K562 (cell line): Measurements from ENCODE around the gene MGAT1. TPM values are rescaled to one million over a fixed set of nuclear protein-coding genes. Genes with fewer than 3 reads are reported as not detected.

ENCODE experiments used
- BRF1 ChIP-seq: IDR thresholded peaks from 3 replicates; pipeline ENCODE4 v1.6.1; 2011; ENCODE audit warnings: borderline replicate concordance, mild to moderate bottlenecking; ENCODE audit not compliant: insufficient read length; ENCODE audit errors: extremely low read depth
- CEBPG ChIP-seq, 3 experiments: fragments of 200-800 bp in 1 of 3; sonication (Bioruptor generic) in 1 of 3; sonication (generic) in 1 of 3; formaldehyde crosslinking in 1 of 3; IDR thresholded peaks in 2 of 3; conservative IDR thresholded peaks in 1 of 3; 2 replicates each; pipeline versions ENCODE4 v1.6.1 to v1.8.0; 2016 to 2022; ENCODE audit warnings: missing compliant biosample characterization in 2 of 3, missing genetic modification characterization in 2 of 3, mild to moderate bottlenecking in 1 of 3, missing genetic modification reagents in 1 of 3
- GABPB1 ChIP-seq: sonication (generic); formaldehyde crosslinking; IDR thresholded peaks from 2 replicates; pipeline ENCODE4 v1.8.0; 2022; ENCODE audit warnings: mild to moderate bottlenecking, missing genetic modification reagents
- HES1 ChIP-seq: fragments of 450-650 bp; IDR thresholded peaks from 2 replicates; pipeline ENCODE4 v1.6.1; 2016; ENCODE audit warnings: low read depth, mild to moderate bottlenecking, moderate library complexity
- JUND ChIP-seq, 2 experiments: IDR thresholded peaks; 2 replicates in 1 of 2; 3 replicates in 1 of 2; pipeline ENCODE4 v1.6.1; 2011; ENCODE audit warnings: borderline replicate concordance in 2 of 2, low read depth in 2 of 2, low read length in 2 of 2, improper control_type of control experiment in 1 of 2, missing biosample characterization in 1 of 2, missing genetic modification characterization in 1 of 2, missing genetic modification reagents in 1 of 2
- MECOM ChIP-seq: fragments of 250-450 bp; sonication (Bioruptor Pico); IDR thresholded peaks from 2 replicates; pipeline ENCODE4 v1.8.0; 2022; ENCODE audit warnings: inconsistent platforms
- TEAD1 ChIP-seq, 2 experiments: fragments of 450-650 bp in 1 of 2; sonication (generic) in 1 of 2; formaldehyde crosslinking; IDR thresholded peaks; 2 replicates each; pipeline versions ENCODE4 v1.4.0 to v1.8.0; 2020 to 2022; ENCODE audit warnings: mild to moderate bottlenecking in 2 of 2, missing genetic modification reagents in 1 of 2
- XRCC3 ChIP-seq: fragments of 450-650 bp; IDR thresholded peaks from 2 replicates; pipeline ENCODE4 v1.6.1; 2017; ENCODE audit warnings: mild to moderate bottlenecking, moderate library complexity
- XRCC5 ChIP-seq: fragments of 200-400 bp; formaldehyde crosslinking; IDR thresholded peaks from 2 replicates; pipeline ENCODE4 v1.6.1; 2017; ENCODE audit warnings: low read depth, mild to moderate bottlenecking, low read length
- ZNF146 ChIP-seq: IDR thresholded peaks from one replicate; pipeline ENCODE4 v1.6.1; 2018; ENCODE audit warnings: missing compliant biosample characterization; ENCODE audit not compliant: unreplicated experiment
- ZNF764 ChIP-seq: fragments of 250-450 bp; sonication (Bioruptor Pico); IDR thresholded peaks from 2 replicates; pipeline ENCODE4 v1.4.0; 2020; ENCODE audit warnings: low read depth, mild to moderate bottlenecking, moderate library complexity
- polyA plus RNA-seq, 8 experiments: library from polyadenylated mRNA; depleted of rRNA in 4 of 8; stranded (reverse) in 5 of 8; unstranded in 3 of 8; fragments of >200 nt; fragmentation: Nextera tagmentation in 2 of 8; fragmentation: Illumina TruSeq in 1 of 8; extraction: Ambion mirVana in 2 of 8; extraction: Trizol in 1 of 8; gene quantifications; 2 replicates each; pipeline versions ENCODE4 v1.2.1 to v1.2.3, GENCODE V29; 2011 to 2014; ENCODE audit warnings: inconsistent platforms in 1 of 8, missing spikeins in 1 of 8
- total RNA-seq, 7 experiments: library from RNA; depleted of rRNA in 6 of 7; stranded (reverse); fragments of >200 nt in 6 of 7; fragmentation: Illumina TruSeq in 2 of 7; extraction: Trizol in 2 of 7; gene quantifications; 2 replicates each; pipeline versions ENCODE4 v1.2.1 to v1.2.3, GENCODE V29; 2011 to 2021; ENCODE audit warnings: low replicate concordance in 1 of 7
- TF ChIP-seq, protein P1 (sequence below): IDR thresholded peaks from 2 replicates; pipeline ENCODE4 v1.6.1; 2016; ENCODE audit warnings: missing genetic modification characterization, missing compliant biosample characterization
- TF ChIP-seq, protein P2 (sequence below): fragments of 250-450 bp; sonication (Bioruptor Pico); IDR thresholded peaks from 2 replicates; pipeline ENCODE4 v1.4.0; 2020; ENCODE audit warnings: mild to moderate bottlenecking, moderate library complexity
- TF ChIP-seq, protein P3 (sequence below), 2 experiments: fragments of 450-650 bp in 1 of 2; IDR thresholded peaks; 2 replicates each; pipeline ENCODE4 v1.6.1; 2011 to 2017; ENCODE audit warnings: low read depth in 2 of 2, antibody characterized with exemption in 1 of 2, borderline replicate concordance in 1 of 2, low read length in 1 of 2, mild to moderate bottlenecking in 1 of 2, mixed read lengths in 1 of 2; ENCODE audit not compliant: control insufficient read depth in 1 of 2

Gene MGAT1
- total and polyA plus RNA-seq, 9 of the 15 experiments (the other 6 are each of a cell fraction or from before 2014, with no cell fraction given): 3.9 to 82.7 (median 44.5) TPM

DNA sequence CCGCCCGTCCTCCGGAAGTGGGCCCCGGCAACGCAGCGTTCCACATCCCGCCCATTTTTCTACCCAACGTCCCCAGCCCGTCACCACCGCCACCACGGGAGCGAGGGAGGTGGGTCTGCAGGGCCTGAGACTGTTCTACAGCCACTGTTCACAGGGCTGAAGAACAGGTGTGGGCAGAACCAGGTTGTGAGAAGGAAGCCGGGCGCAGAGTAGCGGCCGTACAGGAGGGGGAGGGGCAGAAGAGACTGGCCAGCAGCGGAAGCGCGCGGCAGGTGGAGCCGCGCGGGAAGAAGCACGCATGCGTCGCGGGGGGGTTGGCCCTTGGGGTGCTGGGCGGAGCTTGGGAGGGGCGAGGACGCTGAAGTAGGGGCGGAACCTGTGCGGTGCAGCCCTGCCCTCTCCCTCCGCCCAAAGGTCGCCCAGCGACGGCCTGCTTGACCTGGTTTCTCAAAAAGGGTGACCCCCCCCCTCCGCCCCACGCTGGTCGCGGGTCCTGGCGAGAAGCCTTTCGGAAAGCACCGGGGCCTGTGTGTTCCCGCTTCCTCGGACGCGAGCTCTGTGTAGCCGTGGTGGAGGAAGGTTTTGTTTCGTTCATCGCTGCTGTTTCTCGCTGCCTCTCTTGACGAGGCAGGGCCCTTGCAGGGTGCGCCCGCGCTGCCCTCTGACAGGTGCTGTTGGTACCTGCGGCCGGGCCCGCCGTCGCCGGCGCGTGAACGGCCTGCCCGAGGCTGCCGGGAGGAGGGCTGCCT, 7.8 kb upstream of the MGAT1 start (continued):
- TF ChIP-seq XRCC3: no peak
- no peak; the same call in 1 of the 2 replicates for TF ChIP-seq CEBPG (CRISPR knock-in tag; IDR thresholded peaks at IDR 0.05)
- TF ChIP-seq CEBPG (tag; conservative IDR thresholded peaks at IDR 0.05 in 1 of 2, IDR thresholded peaks at IDR 0.05 in 1 of 2): no peak
- TF ChIP-seq BRF1: no peak
- TF ChIP-seq, protein P1, sequence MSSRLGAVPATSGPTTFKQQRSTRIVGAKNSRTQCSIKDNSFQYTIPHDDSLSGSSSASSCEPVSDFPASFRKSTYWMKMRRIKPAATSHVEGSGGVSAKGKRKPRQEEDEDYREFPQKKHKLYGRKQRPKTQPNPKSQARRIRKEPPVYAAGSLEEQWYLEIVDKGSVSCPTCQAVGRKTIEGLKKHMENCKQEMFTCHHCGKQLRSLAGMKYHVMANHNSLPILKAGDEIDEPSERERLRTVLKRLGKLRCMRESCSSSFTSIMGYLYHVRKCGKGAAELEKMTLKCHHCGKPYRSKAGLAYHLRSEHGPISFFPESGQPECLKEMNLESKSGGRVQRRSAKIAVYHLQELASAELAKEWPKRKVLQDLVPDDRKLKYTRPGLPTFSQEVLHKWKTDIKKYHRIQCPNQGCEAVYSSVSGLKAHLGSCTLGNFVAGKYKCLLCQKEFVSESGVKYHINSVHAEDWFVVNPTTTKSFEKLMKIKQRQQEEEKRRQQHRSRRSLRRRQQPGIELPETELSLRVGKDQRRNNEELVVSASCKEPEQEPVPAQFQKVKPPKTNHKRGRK: no peak
- no peak for TF ChIP-seq ZNF764 (CRISPR knock-in tag)
- TF ChIP-seq, protein P2, sequence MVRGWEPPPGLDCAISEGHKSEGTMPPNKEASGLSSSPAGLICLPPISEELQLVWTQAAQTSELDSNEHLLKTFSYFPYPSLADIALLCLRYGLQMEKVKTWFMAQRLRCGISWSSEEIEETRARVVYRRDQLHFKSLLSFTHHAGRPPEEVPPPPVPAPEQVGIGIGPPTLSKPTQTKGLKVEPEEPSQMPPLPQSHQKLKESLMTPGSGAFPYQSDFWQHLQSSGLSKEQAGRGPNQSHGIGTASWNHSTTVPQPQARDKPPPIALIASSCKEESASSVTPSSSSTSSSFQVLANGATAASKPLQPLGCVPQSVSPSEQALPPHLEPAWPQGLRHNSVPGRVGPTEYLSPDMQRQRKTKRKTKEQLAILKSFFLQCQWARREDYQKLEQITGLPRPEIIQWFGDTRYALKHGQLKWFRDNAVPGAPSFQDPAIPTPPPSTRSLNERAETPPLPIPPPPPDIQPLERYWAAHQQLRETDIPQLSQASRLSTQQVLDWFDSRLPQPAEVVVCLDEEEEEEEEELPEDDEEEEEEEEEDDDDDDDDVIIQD: no peak
- peak; percentile 6 to 49; a peak in 2 of 4 replicates for TF ChIP-seq TEAD1 (CRISPR knock-in tag; IDR thresholded peaks at IDR 0.05)
- peak; percentile 16 for TF ChIP-seq XRCC5
- TF ChIP-seq MECOM: no peak
- no peak for TF ChIP-seq ZNF146
- no peak for TF ChIP-seq HES1
- peak; percentile 91 for TF ChIP-seq GABPB1
- TF ChIP-seq JUND (IDR thresholded peaks at IDR 0.05; ENCODE audit: borderline replicate concordance, low read depth, low read length): peak; percentile 20; the same call in 1 of the 2 replicates
- peak; percentile 11; the same call in 1 of the 3 replicates for TF ChIP-seq JUND (tag; IDR thresholded peaks at IDR 0.05; ENCODE audit: borderline replicate concordance, low read depth, low read length)
- TF ChIP-seq, protein P3, sequence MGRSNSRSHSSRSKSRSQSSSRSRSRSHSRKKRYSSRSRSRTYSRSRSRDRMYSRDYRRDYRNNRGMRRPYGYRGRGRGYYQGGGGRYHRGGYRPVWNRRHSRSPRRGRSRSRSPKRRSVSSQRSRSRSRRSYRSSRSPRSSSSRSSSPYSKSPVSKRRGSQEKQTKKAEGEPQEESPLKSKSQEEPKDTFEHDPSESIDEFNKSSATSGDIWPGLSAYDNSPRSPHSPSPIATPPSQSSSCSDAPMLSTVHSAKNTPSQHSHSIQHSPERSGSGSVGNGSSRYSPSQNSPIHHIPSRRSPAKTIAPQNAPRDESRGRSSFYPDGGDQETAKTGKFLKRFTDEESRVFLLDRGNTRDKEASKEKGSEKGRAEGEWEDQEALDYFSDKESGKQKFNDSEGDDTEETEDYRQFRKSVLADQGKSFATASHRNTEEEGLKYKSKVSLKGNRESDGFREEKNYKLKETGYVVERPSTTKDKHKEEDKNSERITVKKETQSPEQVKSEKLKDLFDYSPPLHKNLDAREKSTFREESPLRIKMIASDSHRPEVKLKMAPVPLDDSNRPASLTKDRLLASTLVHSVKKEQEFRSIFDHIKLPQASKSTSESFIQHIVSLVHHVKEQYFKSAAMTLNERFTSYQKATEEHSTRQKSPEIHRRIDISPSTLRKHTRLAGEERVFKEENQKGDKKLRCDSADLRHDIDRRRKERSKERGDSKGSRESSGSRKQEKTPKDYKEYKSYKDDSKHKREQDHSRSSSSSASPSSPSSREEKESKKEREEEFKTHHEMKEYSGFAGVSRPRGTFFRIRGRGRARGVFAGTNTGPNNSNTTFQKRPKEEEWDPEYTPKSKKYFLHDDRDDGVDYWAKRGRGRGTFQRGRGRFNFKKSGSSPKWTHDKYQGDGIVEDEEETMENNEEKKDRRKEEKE (IDR thresholded peaks at IDR 0.05; ENCODE audit: borderline replicate concordance in 1 of 2, control insufficient read depth in 1 of 2, low read depth in 2 of 2, low read length in 1 of 2): 0 out of 4 replicates have a peak, but pooled peaks of 1 of the 2 experiments have one; percentile 5
